PFSK-1 (cell line): ENCODE data around the gene DNM3.

Source experiments
- FOXP2 ChIP-seq: optimal IDR thresholded peaks from 2 replicates; pipeline ENCODE3; 2011; ENCODE audit warnings: borderline replicate concordance, control low read depth, inconsistent platforms; ENCODE audit not compliant: insufficient read depth; ENCODE audit errors: extremely low read length, extremely low read depth
- POLR2AphosphoS5 ChIP-seq: IDR thresholded peaks from 2 replicates; pipeline ENCODE4 v1.6.1; 2012; ENCODE audit warnings: low read depth, mild to moderate bottlenecking, control low read depth, low read length, moderate library complexity
- REST ChIP-seq, 2 experiments: IDR thresholded peaks; 2 replicates each; pipeline versions ENCODE4 v1.6.1 to v1.8.0; 2011 to 2012; ENCODE audit warnings: low read depth in 2 of 2, low read length in 2 of 2, control low read depth in 1 of 2, inconsistent platforms in 1 of 2, mild to moderate bottlenecking in 1 of 2, moderate library complexity in 1 of 2; ENCODE audit not compliant: insufficient read depth in 1 of 2

GRCh38 chr1:172105230-172105629 is 263.9 kb downstream of the DNM3 start:
- TF ChIP-seq POLR2AphosphoS5: no peak
- TF ChIP-seq FOXP2: no peak
- TF ChIP-seq REST (IDR thresholded peaks at IDR 0.05; ENCODE audit: insufficient read depth in 1 of 2, low read depth in 2 of 2, low read length in 2 of 2): no peak
